ENCODE measurements around the gene TPH2.

TPH2 gene

DNA sequence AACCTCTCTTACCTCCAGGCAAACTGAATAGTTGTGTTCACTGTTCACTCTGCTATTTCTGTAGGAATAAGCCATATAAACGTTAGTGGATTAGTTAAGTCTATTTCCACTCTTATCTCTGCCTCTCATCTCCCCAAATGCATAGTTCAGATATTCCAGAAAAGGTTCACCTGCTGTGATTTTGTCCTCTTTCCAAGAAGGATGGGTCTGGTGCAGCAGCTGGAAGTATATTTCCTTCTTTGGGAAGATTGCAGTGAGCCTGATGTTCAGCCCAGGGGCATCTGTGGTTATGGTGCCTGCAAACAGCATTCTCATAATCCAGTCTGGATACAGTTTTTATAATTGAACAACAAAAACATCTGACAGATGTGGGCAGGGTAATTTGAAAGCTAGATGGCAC, 97.7 kb downstream of the TPH2 start:
- no peaks in the 10 kb centered on the region for H3K36me3 ChIP-seq (ENCODE audit: insufficient read depth, low read length)
- H3K4me1 ChIP-seq (ENCODE audit: insufficient read depth, low read length), result no peaks in the 10 kb centered on the region
- no peak overlapping the region for H3K9ac ChIP-seq (ENCODE audit: low read length)
- no peaks in the 10 kb centered on the region for H3K9me3 ChIP-seq (ENCODE audit: low read length)
- H3K27ac ChIP-seq (ENCODE audit: low read depth, low read length), result no peak overlapping the region
- H3K4me3 ChIP-seq (ENCODE audit: low read depth in 1 of 2, low read length in 2 of 2), result no peak overlapping the region
- no peaks in the 10 kb centered on the region for H3K27me3 ChIP-seq (ENCODE audit: control insufficient read depth in 1 of 2, insufficient read depth in 2 of 2, low read length in 2 of 2)

DNA sequence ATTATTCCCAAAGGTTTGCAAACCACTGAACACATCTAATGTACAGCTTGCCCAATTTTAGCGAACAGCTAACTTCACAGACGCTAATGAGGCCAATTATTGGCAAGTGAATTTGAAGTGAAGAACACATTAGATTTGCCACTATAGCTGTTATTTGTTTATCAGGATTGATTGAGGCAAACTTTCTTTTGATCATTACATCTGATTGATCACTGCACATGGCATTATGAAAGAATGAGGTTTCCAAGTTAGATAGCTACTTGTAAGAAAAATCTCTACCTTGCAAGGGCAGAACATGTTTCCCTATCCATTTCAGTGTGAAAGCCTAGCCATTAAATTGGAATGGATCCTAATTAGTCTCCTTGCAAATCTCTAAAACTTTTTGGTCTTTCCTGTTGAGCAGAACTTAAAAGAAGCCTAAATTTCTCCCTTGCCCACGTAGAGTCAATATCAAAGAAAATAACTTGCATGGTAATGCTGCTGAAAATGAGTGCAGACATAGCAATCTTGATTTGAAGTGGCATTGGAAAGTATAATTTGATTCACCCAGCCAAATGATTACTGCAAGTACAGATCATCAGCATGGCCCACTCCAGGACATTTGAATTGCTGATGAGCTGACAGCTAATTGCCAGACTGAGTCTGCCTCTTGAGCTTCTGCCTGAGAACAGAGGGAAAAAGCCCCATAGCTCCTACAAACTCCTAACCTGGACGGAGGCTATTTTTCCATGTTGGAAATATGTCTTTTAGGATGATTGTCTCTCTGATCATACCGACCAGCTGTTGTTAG, 98.6 kb downstream of the TPH2 start:
- H3K27ac ChIP-seq (ENCODE audit: low read depth, low read length), result no peak overlapping the region
- no peak overlapping the region for H3K9ac ChIP-seq (ENCODE audit: low read length)
- no peak overlapping the region for H3K4me3 ChIP-seq (ENCODE audit: low read depth in 1 of 2, low read length in 2 of 2)
- H3K9me3 ChIP-seq (ENCODE audit: low read length), result no peaks in the 10 kb centered on the region
- no peaks in the 10 kb centered on the region for H3K4me1 ChIP-seq (ENCODE audit: insufficient read depth, low read length)
- H3K36me3 ChIP-seq (ENCODE audit: insufficient read depth, low read length), result no peaks in the 10 kb centered on the region
- H3K27me3 ChIP-seq (ENCODE audit: control insufficient read depth in 1 of 2, insufficient read depth in 2 of 2, low read length in 2 of 2), result no peaks in the 10 kb centered on the region

DNA sequence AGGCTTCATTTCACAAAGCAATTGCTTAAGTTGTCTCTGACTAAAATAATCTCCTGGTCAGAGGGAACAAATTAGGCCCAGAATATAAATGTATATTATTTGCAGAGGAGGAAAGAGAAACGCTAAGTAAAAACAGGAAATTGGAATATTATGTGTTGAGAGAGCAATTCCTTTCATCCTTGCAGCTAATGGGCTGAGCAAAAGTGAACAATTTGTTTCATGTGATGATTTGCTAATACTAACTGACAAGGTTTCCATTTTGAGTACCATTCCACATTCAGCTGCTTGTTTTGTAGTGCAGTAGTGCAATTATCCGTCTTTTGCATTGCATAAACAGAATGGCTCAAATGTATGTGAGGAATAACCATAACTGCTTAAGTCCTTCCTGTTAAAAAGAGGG, 103.2 kb downstream of the TPH2 start:
- H3K4me1 ChIP-seq (ENCODE audit: insufficient read depth, low read length), result no peaks in the 10 kb centered on the region
- no peaks in the 10 kb centered on the region for H3K9me3 ChIP-seq (ENCODE audit: low read length)
- H3K36me3 ChIP-seq (ENCODE audit: insufficient read depth, low read length), result no peaks in the 10 kb centered on the region
- H3K9ac ChIP-seq (ENCODE audit: low read length), result no peak overlapping the region
- no peak overlapping the region for H3K4me3 ChIP-seq (ENCODE audit: low read depth in 1 of 2, low read length in 2 of 2)
- H3K27me3 ChIP-seq (ENCODE audit: control insufficient read depth in 1 of 2, insufficient read depth in 2 of 2, low read length in 2 of 2), result no peaks in the 10 kb centered on the region
- H3K27ac ChIP-seq (ENCODE audit: low read depth, low read length), result no peak overlapping the region

GRCh38 chr12:72053604-72054003, 115.0 kb downstream of the TPH2 start:
- no peaks in the 10 kb centered on the region for H3K9me3 ChIP-seq (ENCODE audit: low read length)
- no peak overlapping the region for H3K4me3 ChIP-seq (ENCODE audit: low read depth in 1 of 2, low read length in 2 of 2)
- no peaks in the 10 kb centered on the region for H3K36me3 ChIP-seq (ENCODE audit: insufficient read depth, low read length)
- H3K4me1 ChIP-seq (ENCODE audit: insufficient read depth, low read length), result no peaks in the 10 kb centered on the region
- no peaks in the 10 kb centered on the region for H3K27me3 ChIP-seq (ENCODE audit: control insufficient read depth in 1 of 2, insufficient read depth in 2 of 2, low read length in 2 of 2)
- H3K27ac ChIP-seq (ENCODE audit: low read depth, low read length), result no peak overlapping the region
- H3K9ac ChIP-seq (ENCODE audit: low read length), result no peak overlapping the region

DNA sequence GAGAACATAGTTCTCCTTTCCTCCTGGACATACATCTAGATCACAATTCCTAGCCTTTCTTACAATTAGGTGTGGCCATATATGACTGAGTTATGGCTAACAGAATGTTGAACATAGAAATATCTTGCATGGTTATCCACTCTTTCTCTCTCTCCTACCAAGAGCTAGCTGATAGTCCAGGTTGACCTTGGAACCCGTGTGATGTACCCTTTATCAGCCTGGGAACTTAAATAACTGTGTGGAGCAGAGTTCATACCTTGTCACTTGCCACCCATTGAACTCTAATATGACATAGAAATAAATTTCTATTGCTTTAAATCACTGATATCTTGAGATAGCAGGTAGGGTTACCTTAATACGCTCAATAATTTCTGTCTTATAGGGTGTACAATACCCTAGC, 115.9 kb downstream of the TPH2 start:
- H3K27ac ChIP-seq (ENCODE audit: low read depth, low read length), result no peak overlapping the region
- no peak overlapping the region for H3K9ac ChIP-seq (ENCODE audit: low read length)
- H3K9me3 ChIP-seq (ENCODE audit: low read length), result no peaks in the 10 kb centered on the region
- H3K27me3 ChIP-seq (ENCODE audit: control insufficient read depth in 1 of 2, insufficient read depth in 2 of 2, low read length in 2 of 2), result no peaks in the 10 kb centered on the region
- no peak overlapping the region for H3K4me3 ChIP-seq (ENCODE audit: low read depth in 1 of 2, low read length in 2 of 2)
- H3K4me1 ChIP-seq (ENCODE audit: insufficient read depth, low read length), result no peaks in the 10 kb centered on the region
- no peaks in the 10 kb centered on the region for H3K36me3 ChIP-seq (ENCODE audit: insufficient read depth, low read length)

DNA sequence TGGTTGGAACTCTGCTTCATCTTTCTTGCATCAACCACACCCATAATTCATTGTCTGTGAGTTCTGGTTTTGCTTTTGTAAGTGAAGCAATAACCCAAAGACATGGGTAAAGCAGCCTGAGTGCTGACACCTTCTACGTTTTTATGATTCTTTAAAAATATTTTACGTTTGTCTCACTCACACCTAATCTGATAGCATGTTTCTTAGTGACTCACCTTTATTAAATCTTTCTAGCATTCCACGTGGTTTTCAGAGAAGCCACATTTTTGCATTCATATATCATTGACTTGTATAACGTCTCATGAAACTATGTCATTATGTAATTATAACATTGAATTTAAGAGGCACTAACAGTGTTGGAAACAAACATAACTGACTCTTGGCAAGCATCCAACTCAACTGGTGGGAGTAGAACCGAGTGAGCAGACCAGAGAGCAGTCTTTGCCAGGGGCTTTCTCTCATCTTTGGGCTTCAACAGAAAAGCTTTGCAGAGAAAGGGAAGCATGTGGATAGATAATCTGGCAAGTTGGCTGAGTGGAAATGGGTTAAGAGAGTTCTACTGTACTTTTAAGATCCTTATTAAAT, 118.8 kb downstream of the TPH2 start:
- no peak overlapping the region for H3K9ac ChIP-seq (ENCODE audit: low read length)
- no peak overlapping the region for H3K27ac ChIP-seq (ENCODE audit: low read depth, low read length)
- H3K36me3 ChIP-seq (ENCODE audit: insufficient read depth, low read length), result no peaks in the 10 kb centered on the region
- no peaks in the 10 kb centered on the region for H3K4me1 ChIP-seq (ENCODE audit: insufficient read depth, low read length)
- no peaks in the 10 kb centered on the region for H3K9me3 ChIP-seq (ENCODE audit: low read length)
- H3K27me3 ChIP-seq (ENCODE audit: control insufficient read depth in 1 of 2, insufficient read depth in 2 of 2, low read length in 2 of 2), result no peaks in the 10 kb centered on the region
- no peak overlapping the region for H3K4me3 ChIP-seq (ENCODE audit: low read depth in 1 of 2, low read length in 2 of 2)

GRCh38 chr12:72063073-72063472, 124.4 kb downstream of the TPH2 start:
- Histone ChIP-seq H3K4me3 (ENCODE audit: low read depth in 1 of 2, low read length in 2 of 2) (no peak overlapping the region), H3K27ac (ENCODE audit: low read depth, low read length) (no peak overlapping the region), H3K4me1 (ENCODE audit: insufficient read depth, low read length) (no peaks in the 10 kb centered on the region), H3K9me3 (ENCODE audit: low read length) (no peaks in the 10 kb centered on the region), H3K36me3 (ENCODE audit: insufficient read depth, low read length) (no peaks in the 10 kb centered on the region), H3K27me3 (ENCODE audit: control insufficient read depth in 1 of 2, insufficient read depth in 2 of 2, low read length in 2 of 2) (no peaks in the 10 kb centered on the region), H3K9ac (ENCODE audit: low read length) (no peak overlapping the region)

- Histone ChIP-seq H3K36me3 (ENCODE audit: insufficient read depth, low read length) (no peaks in the 10 kb centered on the region), H3K27me3 (ENCODE audit: control insufficient read depth in 1 of 2, insufficient read depth in 2 of 2, low read length in 2 of 2) (no peaks in the 10 kb centered on the region)
Observed at GRCh38 chr12:72071030-72071429, 132.4 kb downstream of the TPH2 start.

DNA sequence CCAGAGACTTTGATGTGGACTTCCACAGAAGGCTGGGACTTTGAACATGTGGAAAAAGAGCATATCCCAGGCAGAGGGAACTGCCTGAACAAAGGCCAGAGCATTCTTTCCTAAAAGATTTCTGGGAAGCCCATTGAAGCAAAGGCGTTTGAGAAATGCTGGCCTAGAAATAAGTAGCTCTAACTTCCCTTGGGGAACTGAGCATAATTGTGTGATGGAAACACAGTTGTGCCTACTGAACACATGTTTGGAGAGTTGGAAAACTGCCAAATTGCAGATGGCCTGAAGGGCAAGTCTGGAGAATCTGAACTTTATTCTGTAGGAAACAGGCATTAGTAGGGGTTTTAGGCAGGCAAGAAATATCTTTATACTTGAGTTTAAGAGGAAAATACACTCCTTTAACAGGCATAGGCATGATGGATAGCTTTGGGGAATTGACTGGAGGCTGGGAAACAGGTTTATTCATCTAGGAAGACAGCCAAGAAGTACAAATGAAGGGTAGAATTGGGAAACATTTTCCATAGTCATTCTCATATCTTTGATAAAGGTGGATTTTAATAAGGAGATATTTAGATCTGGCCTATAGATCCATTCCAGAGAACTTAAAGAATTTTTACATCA, 134.1 kb downstream of the TPH2 start:
- Histone ChIP-seq H3K9ac (ENCODE audit: low read length) (no peak overlapping the region), H3K9me3 (ENCODE audit: low read length) (no peaks in the 10 kb centered on the region), H3K4me3 (ENCODE audit: low read depth in 1 of 2, low read length in 2 of 2) (no peak overlapping the region), H3K27ac (ENCODE audit: low read depth, low read length) (no peak overlapping the region), H3K27me3 (ENCODE audit: control insufficient read depth in 1 of 2, insufficient read depth in 2 of 2, low read length in 2 of 2) (no peaks in the 10 kb centered on the region), H3K36me3 (ENCODE audit: insufficient read depth, low read length) (no peaks in the 10 kb centered on the region), H3K4me1 (ENCODE audit: insufficient read depth, low read length) (no peaks in the 10 kb centered on the region)

More at GRCh38 chr12:72071030-72071429, 132.4 kb downstream of the TPH2 start:
- H3K27ac ChIP-seq (ENCODE audit: low read depth, low read length), result no peak overlapping the region
- no peak overlapping the region for H3K4me3 ChIP-seq (ENCODE audit: low read depth in 1 of 2, low read length in 2 of 2)
- no peaks in the 10 kb centered on the region for H3K4me1 ChIP-seq (ENCODE audit: insufficient read depth, low read length)
- H3K9ac ChIP-seq (ENCODE audit: low read length), result no peak overlapping the region
- H3K9me3 ChIP-seq (ENCODE audit: low read length), result no peaks in the 10 kb centered on the region

- no peak overlapping the region for H3K4me3 ChIP-seq (ENCODE audit: low read depth in 1 of 2, low read length in 2 of 2)
- no peaks in the 10 kb centered on the region for H3K36me3 ChIP-seq (ENCODE audit: insufficient read depth, low read length)
Observed at GRCh38 chr12:72074065-72074464, 135.4 kb downstream of the TPH2 start.

DNA sequence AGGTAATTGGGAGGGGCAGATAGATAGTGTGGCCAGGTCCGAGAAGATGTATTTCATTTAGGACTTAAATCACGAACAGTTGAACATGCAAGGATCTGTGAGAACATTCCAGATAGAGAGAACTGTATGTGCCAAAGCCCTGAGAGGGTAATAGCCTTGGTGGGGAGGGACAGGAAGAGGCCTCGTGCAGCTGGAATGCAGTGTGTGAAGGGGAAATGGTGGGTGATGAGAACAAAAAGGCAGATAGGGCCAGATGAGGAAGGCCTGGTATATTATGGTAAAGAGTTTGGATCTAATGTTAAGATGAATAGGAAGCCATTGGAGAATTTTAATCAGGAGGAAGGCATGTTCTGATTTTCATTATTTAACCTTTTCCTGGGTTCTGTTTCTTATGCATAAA, 136.3 kb downstream of the TPH2 start:
- Histone ChIP-seq H3K36me3 (ENCODE audit: insufficient read depth, low read length) (no peaks in the 10 kb centered on the region), H3K27ac (ENCODE audit: low read depth, low read length) (no peak overlapping the region), H3K4me1 (ENCODE audit: insufficient read depth, low read length) (no peaks in the 10 kb centered on the region), H3K27me3 (ENCODE audit: control insufficient read depth in 1 of 2, insufficient read depth in 2 of 2, low read length in 2 of 2) (no peaks in the 10 kb centered on the region), H3K9me3 (ENCODE audit: low read length) (no peaks in the 10 kb centered on the region), H3K9ac (ENCODE audit: low read length) (no peak overlapping the region), H3K4me3 (ENCODE audit: low read depth in 1 of 2, low read length in 2 of 2) (no peak overlapping the region)

More at GRCh38 chr12:72074065-72074464, 135.4 kb downstream of the TPH2 start:
- Histone ChIP-seq H3K27ac (ENCODE audit: low read depth, low read length) (no peak overlapping the region), H3K9me3 (ENCODE audit: low read length) (no peaks in the 10 kb centered on the region), H3K4me1 (ENCODE audit: insufficient read depth, low read length) (no peaks in the 10 kb centered on the region), H3K9ac (ENCODE audit: low read length) (no peak overlapping the region), H3K27me3 (ENCODE audit: control insufficient read depth in 1 of 2, insufficient read depth in 2 of 2, low read length in 2 of 2) (no peaks in the 10 kb centered on the region)
